Activated CD8-positive, alpha-beta memory T cell treated with anti-CD3 and anti-CD28 coated beads for 36 hours (primary cell): ENCODE data around the gene TRIM47. TPM values are rescaled to one million over a fixed set of nuclear protein-coding genes. Genes with fewer than 3 reads are reported as not detected.
"Not testable (repeated sequence)": the region's sequence is repeated elsewhere in the genome, so short reads cannot be mapped to it uniquely, and the experiment has no call there.

Source experiments
- CTCF ChIA-PET: fragments of 350-600 bp; sonication (Branson Sonifier 250); formaldehyde crosslinking; loops from one replicate; lab custom pipeline; 2021; ENCODE audit warnings: antibody characterized with exemption; lab: Charles Lee
- POLR2A ChIA-PET: fragments of 350-600 bp; sonication (Branson Sonifier 250); formaldehyde crosslinking; loops from one replicate; lab custom pipeline; 2021; ENCODE audit warnings: antibody characterized with exemption; lab: Charles Lee
- total RNA-seq, 2 experiments: library from RNA; stranded (reverse); gene quantifications; one replicate each; pipeline ENCODE4 v1.2.3, GENCODE V29; 2021

Gene TRIM47
- total RNA-seq, 2 experiments from 2014 or later: 15.6 to 17.5 TPM

DNA sequence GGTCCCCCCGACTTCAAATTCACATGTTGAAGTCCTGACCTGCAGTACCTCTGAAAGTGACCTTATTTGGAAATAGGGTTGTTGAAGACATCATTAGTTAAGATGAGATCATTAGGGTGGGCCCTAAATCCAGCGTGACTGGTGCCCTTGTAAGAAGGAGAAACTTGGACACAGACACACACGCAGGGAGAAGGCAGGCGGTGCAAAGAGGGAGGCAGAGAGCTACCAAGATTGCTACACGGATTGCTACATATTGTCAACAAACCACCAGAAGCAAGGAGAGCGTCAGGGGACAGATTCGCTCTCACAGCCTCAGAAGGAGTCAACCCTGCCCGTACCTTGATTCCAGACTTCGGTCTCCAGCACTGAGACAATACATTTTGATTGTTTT is 16.5 kb downstream of the TRIM47 start:
- POLR2A ChIA-PET: interaction anchor here (0.6 kb wide), 1 partner anchor 23 kb away, joined by 4 read pairs; no protein-coding TSS in a partner anchor
- CTCF ChIA-PET: interaction anchor here (1.2 to 5.3 kb wide), 8 partner anchors 12 to 108 kb away, joined by 3 to 62 read pairs (median 4); partner anchors contain the start of genes TRIM47, TRIM65 and UNK

DNA sequence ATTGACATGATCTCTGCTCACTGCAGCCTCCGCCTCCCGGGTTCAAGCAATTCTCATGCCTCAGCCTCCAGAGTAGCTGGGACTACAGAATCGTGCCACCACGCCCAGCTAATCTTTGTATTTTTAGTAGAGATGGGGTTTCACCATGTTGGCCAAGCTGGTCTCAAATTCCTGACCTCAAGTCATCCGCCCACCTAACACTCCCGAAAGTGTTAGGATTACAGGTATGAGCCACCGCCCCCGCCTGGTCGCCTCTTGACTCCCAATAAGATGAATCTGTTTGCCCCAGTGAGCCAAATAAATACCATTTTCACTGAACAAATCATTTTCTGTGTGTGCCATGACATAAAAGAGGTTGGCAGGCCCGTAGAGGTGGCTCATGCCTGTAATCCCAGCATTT is 19.0 kb downstream of the TRIM47 start:
- CTCF ChIA-PET: interaction anchor here (1.4 to 1.5 kb wide), 2 partner anchors 10 to 155 kb away, joined by 3 to 4 read pairs; no protein-coding TSS in a partner anchor
- POLR2A ChIA-PET: not testable (repeated sequence)

GRCh38 chr17:75856062-75856756 is 22.2 kb downstream of the TRIM47 start:
- ChIA-PET CTCF (interaction anchor here (0.6 to 4.2 kb wide), 9 partner anchors 9 to 265 kb away, joined by 3 to 23 read pairs (median 5); partner anchors contain the start of genes MRPL38, TRIM65 and UNC13D), POLR2A (interaction anchor here (0.6 to 2.9 kb wide), 14 partner anchors 8 to 148 kb away, joined by 3 to 19 read pairs (median 5); partner anchors contain the start of genes GALK1 and TRIM65)

- ChIA-PET CTCF (interaction anchor here (0.6 to 4.2 kb wide), 13 partner anchors 8 to 266 kb away, joined by 3 to 23 read pairs (median 4); partner anchors contain the start of genes MRPL38, TRIM65 and UNC13D), POLR2A (interaction anchor here (0.5 to 2.9 kb wide), 21 partner anchors 9 to 821 kb away, joined by 3 to 19 read pairs (median 4); partner anchors contain the start of genes GALK1, ITGB4 and TRIM65)
Observed at GRCh38 chr17:75855310-75856061, 22.9 kb downstream of the TRIM47 start, which contains the start of gene WBP2. Gene WBP2 (minus strand): TSS chr17:75855335. CDS start chr17:75855297, 38 bp downstream.

DNA sequence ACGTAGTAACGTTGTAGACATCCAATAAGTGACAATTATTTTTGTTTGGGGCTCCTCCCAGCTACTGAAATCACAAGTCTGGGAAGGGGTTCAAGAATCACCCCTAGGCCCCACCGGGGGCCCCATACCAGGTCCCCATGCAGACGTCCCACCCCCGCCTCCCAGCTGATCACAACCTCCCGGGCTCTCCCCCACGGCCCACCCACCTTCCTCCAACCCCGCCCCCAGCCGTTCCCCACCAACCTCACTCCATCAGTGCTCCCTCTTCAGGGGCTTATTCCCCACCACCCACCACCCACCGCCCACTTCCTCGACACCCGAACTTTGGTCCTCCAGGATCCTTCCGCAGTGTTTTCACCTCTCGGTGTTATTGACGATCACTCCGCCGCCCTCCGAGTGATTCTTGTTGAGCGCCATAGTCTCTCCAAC is 23.5 kb downstream of the TRIM47 start:
- POLR2A ChIA-PET: interaction anchor here (0.6 to 2.9 kb wide), 18 partner anchors 9 to 821 kb away, joined by 3 to 19 read pairs (median 4); partner anchors contain the start of genes GALK1, ITGB4 and TRIM65
- CTCF ChIA-PET: interaction anchor here (0.6 to 4.2 kb wide), 10 partner anchors 8 to 91 kb away, joined by 3 to 23 read pairs (median 4); partner anchors contain the start of genes MRPL38, TRIM65 and UNC13D

- ChIA-PET POLR2A (interaction anchor here (0.7 to 2.9 kb wide), 8 partner anchors 8 to 78 kb away, joined by 3 to 19 read pairs (median 8); partner anchors contain the start of gene TRIM65), CTCF (interaction anchor here (0.6 to 4.2 kb wide), 4 partner anchors 9 to 509 kb away, joined by 3 to 23 read pairs (median 6); partner anchors contain the start of genes MRPL38 and UNC13D)
Observed at GRCh38 chr17:75854101-75854748, 24.2 kb downstream of the TRIM47 start.

GRCh38 chr17:75853433-75853832 is 24.9 kb downstream of the TRIM47 start:
- POLR2A ChIA-PET: interaction anchor here (1.0 kb wide), 2 partner anchors 73 to 77 kb away, joined by 3 read pairs; no protein-coding TSS in a partner anchor

DNA sequence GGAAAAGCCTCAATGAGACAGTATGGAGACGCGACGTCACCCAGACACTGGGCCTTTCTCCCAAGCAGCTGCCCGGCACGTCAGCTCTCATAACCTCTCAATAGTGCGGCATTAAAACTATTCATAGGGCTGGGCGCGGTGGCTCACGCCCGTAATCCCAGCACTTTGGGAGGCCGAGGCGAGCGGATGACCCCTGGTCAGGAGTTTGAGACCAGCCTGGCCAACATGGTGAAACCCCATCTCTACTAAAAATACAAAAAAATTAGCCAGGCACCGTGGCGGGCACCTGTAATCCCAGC is 26.7 kb downstream of the TRIM47 start:
- POLR2A ChIA-PET: not testable (repeated sequence)
- CTCF ChIA-PET: interaction anchor here (0.7 to 1.4 kb wide), 2 partner anchors 21 to 45 kb away, joined by 3 read pairs; partner anchors contain the start of gene TRIM65

More at GRCh38 chr17:75853433-75853832, 24.9 kb downstream of the TRIM47 start:
- CTCF ChIA-PET: interaction anchor here (0.9 kb wide), 1 partner anchor 36 kb away, joined by 3 read pairs; no protein-coding TSS in a partner anchor

- CTCF ChIA-PET: interaction anchor here (1.9 kb wide), 1 partner anchor 10 kb away, joined by 4 read pairs; no protein-coding TSS in a partner anchor
- POLR2A ChIA-PET: no interaction called here
Observed at GRCh38 chr17:75850928-75851692, 27.3 kb downstream of the TRIM47 start.

GRCh38 chr17:75849724-75850123 is 28.7 kb downstream of the TRIM47 start:
- CTCF ChIA-PET: interaction anchor here (0.8 to 2.0 kb wide), 4 partner anchors 9 to 20 kb away, joined by 3 to 6 read pairs (median 4); no protein-coding TSS in a partner anchor
- POLR2A ChIA-PET: no interaction called here

DNA sequence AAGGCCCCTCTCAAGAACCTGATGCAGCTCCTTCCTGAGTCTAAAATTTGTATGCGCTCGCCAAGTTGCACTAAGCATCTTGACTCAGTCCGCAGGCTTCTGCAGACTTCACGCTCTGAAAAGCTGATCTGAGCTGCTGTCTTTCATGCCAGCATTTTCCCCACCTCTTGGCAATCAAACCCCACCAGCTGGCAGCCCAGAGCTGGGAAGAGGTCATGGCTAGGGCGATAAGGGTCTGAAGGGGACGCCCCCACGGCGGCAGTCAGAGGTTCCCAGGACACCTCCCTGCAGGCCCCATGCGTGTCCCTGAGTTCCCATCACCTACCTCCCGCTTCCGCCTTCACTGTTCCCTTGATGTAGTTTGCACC is 29.1 kb downstream of the TRIM47 start:
- ChIA-PET POLR2A (interaction anchor here (0.6 kb wide), 1 partner anchor 32 kb away, joined by 10 read pairs; no protein-coding TSS in a partner anchor), CTCF (interaction anchor here (0.7 to 2.0 kb wide), 4 partner anchors 10 to 60 kb away, joined by 3 to 6 read pairs (median 4); no protein-coding TSS in a partner anchor)

DNA sequence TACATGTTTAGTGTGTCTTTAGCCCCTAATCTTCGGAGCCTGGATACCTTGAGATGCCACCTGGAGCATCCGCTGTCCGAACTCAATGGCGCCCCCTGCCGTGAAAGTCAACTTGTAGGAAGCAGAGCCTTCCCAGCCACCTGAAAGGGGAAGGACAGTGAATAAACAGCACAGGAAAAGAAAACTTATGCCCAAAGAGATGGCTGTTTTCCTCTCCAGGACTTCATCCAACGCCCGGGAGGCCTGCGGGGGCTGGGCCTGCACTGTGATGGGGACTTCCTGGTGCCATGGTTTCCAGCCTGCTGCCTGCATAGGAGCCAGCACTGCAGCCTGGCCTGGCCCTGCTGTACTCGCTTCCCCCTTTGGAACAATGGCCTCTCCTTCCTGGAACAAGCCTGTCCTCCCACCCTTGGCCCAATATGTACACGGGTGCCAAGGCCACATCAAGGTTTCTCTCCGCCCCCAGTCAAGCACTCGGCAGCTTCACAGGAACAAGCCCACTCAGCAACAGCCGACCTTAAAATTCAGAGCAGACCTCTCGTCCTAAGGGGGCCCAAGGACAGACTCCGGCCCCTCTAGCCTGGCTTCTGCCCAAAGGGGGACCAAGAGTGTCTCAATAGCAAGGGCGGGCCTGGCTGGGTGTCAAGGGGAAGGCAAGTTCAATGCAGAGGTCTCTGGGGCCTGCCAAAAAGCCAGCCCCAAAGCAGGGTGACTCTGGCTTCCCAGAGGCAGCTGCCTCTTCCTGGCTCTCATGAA is 29.7 kb downstream of the TRIM47 start:
- ChIA-PET CTCF (interaction anchor here (0.7 to 3.8 kb wide), 12 partner anchors 9 to 66 kb away, joined by 3 to 17 read pairs (median 4); no protein-coding TSS in a partner anchor), POLR2A (interaction anchor here (0.6 to 0.8 kb wide), 2 partner anchors 32 to 61 kb away, joined by 3 to 10 read pairs; no protein-coding TSS in a partner anchor)

GRCh38 chr17:75847614-75848522 is 30.5 kb downstream of the TRIM47 start:
- CTCF ChIA-PET: interaction anchor here (0.6 to 3.8 kb wide), 11 partner anchors 8 to 126 kb away, joined by 3 to 17 read pairs (median 4); no protein-coding TSS in a partner anchor
- POLR2A ChIA-PET: interaction anchor here (0.8 kb wide), 1 partner anchor 61 kb away, joined by 3 read pairs; no protein-coding TSS in a partner anchor

- CTCF ChIA-PET: interaction anchor here (0.8 to 4.1 kb wide), 9 partner anchors 7 to 64 kb away, joined by 3 to 23 read pairs (median 4); partner anchors contain the start of gene WBP2
- POLR2A ChIA-PET: interaction anchor here (3.0 kb wide), 1 partner anchor 8 kb away, joined by 14 read pairs; the partner anchor contains the start of gene WBP2
Observed at GRCh38 chr17:75846692-75847613, 31.4 kb downstream of the TRIM47 start.
